Adrenal gland (tissue), 12 donors: ENCODE measurements around the gene NHSL2. TPM values are rescaled to one million over a fixed set of nuclear protein-coding genes. Genes with fewer than 3 reads are reported as not detected.

ENCODE experiments used
- DNase-seq, 7 donors: peaks; one replicate each; pipeline ENCODE4 v3.0.0-alpha.2; 2019 to 2020
- H3K27ac ChIP-seq, 5 donors: fragments of 200-600 bp; sonication (generic) in 4 of 5; 1 replicate in 3 of 5; 2 replicates in 2 of 5; pipeline versions ENCODE4 v1.5.1 to v1.8.0; 2016 to 2020; ENCODE audit warnings: mild to moderate bottlenecking in 1 of 5
- H3K27me3 ChIP-seq: fragments of 200-600 bp; 2 replicates; pipeline ENCODE4 v1.8.0; 2021
- H3K36me3 ChIP-seq, 2 donors: fragments of 200-600 bp; replicated peaks in 1 of 2; 1 replicate in 1 of 2; 2 replicates in 1 of 2; pipeline versions ENCODE4 v1.5.1 to v1.8.0; 2018 to 2022
- H3K4me1 ChIP-seq, 2 donors: fragments of 200-600 bp; replicated peaks in 1 of 2; 1 replicate in 1 of 2; 2 replicates in 1 of 2; pipeline versions ENCODE4 v1.5.1 to v1.8.0; 2018 to 2021
- H3K4me3 ChIP-seq, 4 donors: fragments of 200-600 bp; sonication (generic) in 3 of 4; one replicate each; pipeline ENCODE4 v1.5.1; 2016 to 2018
- H3K9me3 ChIP-seq, 3 donors: fragments of 200-600 bp; sonication (generic) in 1 of 3; replicated peaks in 1 of 3; 1 replicate in 2 of 3; 2 replicates in 1 of 3; pipeline versions ENCODE4 v1.5.1 to v1.8.0; 2016 to 2021
- POLR2A ChIP-seq, 2 donors: fragments of 450-650 bp; IDR thresholded peaks; one replicate each; pipeline ENCODE4 v1.6.1; 2017; ENCODE audit warnings: antibody characterized with exemption in 2 of 2, mild to moderate bottlenecking in 2 of 2, moderate library complexity in 1 of 2
- WGBS, 4 donors: extraction: QIAGEN DNeasy Blood & Tissue Kit in 2 of 4; methylation state at CpG; one replicate each; pipeline versions ENCODE4 v1.1.5 to v1.1.7; 2013 to 2017; 5-methylcytosine and 5-hydroxymethylcytosine counted together
- intact Hi-C, 2 donors: fragments of 100-400 bp; cut with DNase I; formaldehyde crosslinking; loops; one replicate each; pipeline versions ENCODE4 v1.14.1 to v1.15.0; 2022 to 2023
- polyA plus RNA-seq, 3 donors: library from polyadenylated mRNA; stranded (reverse); fragments of 200-250 nt in 2 of 3; fragments of 350-450 nt in 1 of 3; fragmentation: Illumina TruSeq in 1 of 3; extraction: RNeasy Lipid Tissue Mini Kit (QIAGEN cat#74804) in 1 of 3; gene quantifications; one replicate each; pipeline ENCODE4 v1.2.3, GENCODE V29; 2013 to 2014
- small RNA-seq, 2 donors: library from RNA; depleted of rRNA; stranded (forward); fragments of <200 nt; gene quantifications; one replicate each; pipeline ENCODE3, GENCODE V24; 2016
- total RNA-seq, 9 donors: library from RNA; depleted of rRNA in 4 of 9; stranded (reverse); fragments of >200 nt in 4 of 9; fragments of 120-200 nt in 1 of 9; fragmentation: NEBNext Ultra II Directional in 1 of 9; extraction: Animal tissue kit (Norgen Biotek cat#: 25700) in 1 of 9; gene quantifications; one replicate each; pipeline versions ENCODE4 v1.1.0 to v1.2.4, GENCODE V29; 2013 to 2023
- TF ChIP-seq, protein P1 (sequence below), 6 experiments: fragments of 450-650 bp in 4 of 6; fragments of 200-600 bp in 2 of 6; sonication (generic) in 1 of 6; IDR thresholded peaks; 1 replicate in 5 of 6; 2 replicates in 1 of 6; pipeline versions ENCODE4 v1.5.1 to v1.8.0; 2016 to 2021; ENCODE audit warnings: antibody characterized with exemption in 6 of 6, mild to moderate bottlenecking in 2 of 6, moderate library complexity in 1 of 6
- donor health status: healthy with polysubstance abuse.
- donor health status: Bipolar disorder and iron deficiency.
- donor health status: DM: yes; HTN: yes; CAD: no.
- donor health status: DM: no; HTN: no; CAD: no.
- donor health status: DM: no; HTN: no; CAD: no.
- donor health status: DM: yes; HTN: yes; CAD: no.

NHSL2 gene
- total and polyA plus RNA-seq, 12 donors: 1.3 to 18.2 (median 4.8) TPM

GRCh38 chrX:72181178-72182125, 270.8 kb downstream of the NHSL2 start, which contains the start of gene PIN4:
TSS of gene PIN4 (plus strand) at chrX:72181757. CDS start at chrX:72181786, 29 bp downstream.
- H3K4me3 ChIP-seq: peak within 1 kb of the TSS in 2 of 4 donors; percentile 45 to 60
- no peaks in the 10 kb centered on the region for H3K27me3 ChIP-seq
- H3K36me3 ChIP-seq: no peaks in the 10 kb centered on the region
- peak; percentile 20 to 70 for TF ChIP-seq POLR2A (IDR thresholded peaks at IDR 0.05)
- TF ChIP-seq, protein P1, sequence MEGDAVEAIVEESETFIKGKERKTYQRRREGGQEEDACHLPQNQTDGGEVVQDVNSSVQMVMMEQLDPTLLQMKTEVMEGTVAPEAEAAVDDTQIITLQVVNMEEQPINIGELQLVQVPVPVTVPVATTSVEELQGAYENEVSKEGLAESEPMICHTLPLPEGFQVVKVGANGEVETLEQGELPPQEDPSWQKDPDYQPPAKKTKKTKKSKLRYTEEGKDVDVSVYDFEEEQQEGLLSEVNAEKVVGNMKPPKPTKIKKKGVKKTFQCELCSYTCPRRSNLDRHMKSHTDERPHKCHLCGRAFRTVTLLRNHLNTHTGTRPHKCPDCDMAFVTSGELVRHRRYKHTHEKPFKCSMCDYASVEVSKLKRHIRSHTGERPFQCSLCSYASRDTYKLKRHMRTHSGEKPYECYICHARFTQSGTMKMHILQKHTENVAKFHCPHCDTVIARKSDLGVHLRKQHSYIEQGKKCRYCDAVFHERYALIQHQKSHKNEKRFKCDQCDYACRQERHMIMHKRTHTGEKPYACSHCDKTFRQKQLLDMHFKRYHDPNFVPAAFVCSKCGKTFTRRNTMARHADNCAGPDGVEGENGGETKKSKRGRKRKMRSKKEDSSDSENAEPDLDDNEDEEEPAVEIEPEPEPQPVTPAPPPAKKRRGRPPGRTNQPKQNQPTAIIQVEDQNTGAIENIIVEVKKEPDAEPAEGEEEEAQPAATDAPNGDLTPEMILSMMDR (IDR thresholded peaks at IDR 0.05): no peak
- intact Hi-C loops: no loop called here
- H3K27ac ChIP-seq: peak within 1 kb of the TSS in 4 of 5 donors; percentile 63 to 84 (median 73)
- no peaks in the 10 kb centered on the region for H3K9me3 ChIP-seq
- 0 to 29% (median 12%) methylated on average over 3 to 46 of the region's 46 CpGs for WGBS, 4 donors
- DNase-seq: peak; percentile 90 to 97 (median 92)
- peaks cover 5 to 10% of the 10 kb centered on the region in 2 donors for H3K4me1 ChIP-seq

DNA sequence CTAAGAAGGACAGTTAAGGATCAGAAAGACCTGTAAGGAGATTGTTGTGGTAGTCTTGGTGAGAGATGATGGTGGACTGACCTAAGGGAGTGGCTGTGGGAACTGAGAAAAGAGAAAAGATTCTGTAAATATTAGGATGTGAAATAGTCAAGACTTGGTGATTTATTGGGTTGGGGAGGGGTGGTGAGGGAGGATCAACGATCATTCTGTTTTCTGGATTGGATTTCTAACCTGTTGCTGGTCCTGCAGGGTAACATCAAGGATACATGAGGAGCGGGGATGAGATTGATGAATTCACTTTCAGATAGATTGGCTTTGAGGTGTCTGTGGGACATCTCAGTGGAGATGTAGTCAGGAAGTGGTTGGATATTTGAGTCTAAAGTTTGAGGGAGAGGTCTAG, 272.3 kb downstream of the NHSL2 start:
- Histone ChIP-seq H3K9me3 (no peaks in the 10 kb centered on the region), H3K4me1 (peaks cover 5 to 10% of the 10 kb centered on the region in 2 donors), H3K36me3 (no peaks in the 10 kb centered on the region), H3K27ac (no peak overlapping the region), H3K27me3 (no peaks in the 10 kb centered on the region), H3K4me3 (peak overlapping the region in 1 of 4 donors; percentile 60)
- no peak for TF ChIP-seq POLR2A (IDR thresholded peaks at IDR 0.05)
- TF ChIP-seq, protein P1 (IDR thresholded peaks at IDR 0.05): no peak
- no peak for DNase-seq
- intact Hi-C loops: no loop called here
- 80 to 89% (median 86%) methylated on average over 2 of the region's 2 CpGs for WGBS, 4 donors

- no peak for DNase-seq
- Histone ChIP-seq H3K36me3 (peaks cover 0 to 5% of the 10 kb centered on the region in 2 donors), H3K27ac (no peak overlapping the region), H3K4me3 (no peak overlapping the region), H3K27me3 (no peaks in the 10 kb centered on the region), H3K4me1 (no peaks in the 10 kb centered on the region), H3K9me3 (no peaks in the 10 kb centered on the region)
- intact Hi-C loops: no loop called here
- WGBS, 4 donors: 76 to 96% (median 87%) methylated on average over 7 of the region's 7 CpGs
- TF ChIP-seq, protein P1 (IDR thresholded peaks at IDR 0.05): no peak
- TF ChIP-seq POLR2A (IDR thresholded peaks at IDR 0.05): no peak
Measured at GRCh38 chrX:72201836-72202536, 291.3 kb downstream of the NHSL2 start.

Small RNAs within 50 kb of the gene (small RNA-seq; reads per million reads assigned to genes)
- gene RNU6-1078P: 0 reads per million in 2 donors

Other genes with a start within 250 kb of the NHSL2 start
- gene CXorf49, start 192.6 kb upstream of the NHSL2 start, total RNA-seq: not detected
- gene CXorf49, start 192.6 kb upstream of the NHSL2 start, polyA plus RNA-seq: not detected
- gene CXorf49B, start 147.5 kb upstream of the NHSL2 start, total RNA-seq: not detected
- gene CXorf49B, start 147.5 kb upstream of the NHSL2 start, polyA plus RNA-seq: not detected
- 1 to 10 TPM; 1.3 to 7.9 (median 5.0) TPM for gene RTL5, start 221.1 kb downstream of the NHSL2 start, total RNA-seq
- gene RTL5, start 221.1 kb downstream of the NHSL2 start, polyA plus RNA-seq: 1 to 10 TPM; 2.8 to 7.5 (median 5.3) TPM